SKM-1 (cell line): ENCODE results near the gene KRTAP20-3.

ENCODE experiments used
- DNase-seq: peaks from one replicate; lab custom pipeline; 2025; ENCODE audit not compliant: unreplicated experiment; lab: John Stamatoyannopoulos, UW

Gene KRTAP20-3

DNA sequence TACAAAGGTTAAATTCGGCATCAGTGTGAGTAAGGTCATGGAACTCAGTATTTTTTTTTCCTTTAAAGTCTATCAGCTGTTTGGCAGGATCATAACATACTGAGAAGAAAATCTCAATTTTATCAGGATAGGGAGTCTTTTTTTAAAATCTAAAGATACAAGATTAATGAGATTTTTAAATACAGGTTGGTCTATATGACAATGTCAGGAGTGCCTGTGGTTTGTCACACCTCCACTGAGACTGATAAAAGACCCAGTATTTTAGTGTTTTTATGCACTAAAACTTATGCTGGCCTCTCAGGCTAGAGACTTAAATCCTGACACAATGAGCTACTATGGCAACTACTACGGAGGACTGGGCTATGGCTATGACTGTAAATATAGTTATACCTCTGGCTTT, at the start of gene KRTAP20-3:
Gene KRTAP20-3 (plus strand): TSS at position 301 of the 400 bp plus-strand sequence.
- DNase-seq: no peak

- no peak for DNase-seq
Measured at GRCh38 chr21:30598802-30599201, 43.9 kb upstream of the KRTAP20-3 start, which contains the start of gene KRTAP6-2. Gene KRTAP6-2 (minus strand): TSS chr21:30598902. CDS start chr21:30598874, 28 bp downstream.

DNA sequence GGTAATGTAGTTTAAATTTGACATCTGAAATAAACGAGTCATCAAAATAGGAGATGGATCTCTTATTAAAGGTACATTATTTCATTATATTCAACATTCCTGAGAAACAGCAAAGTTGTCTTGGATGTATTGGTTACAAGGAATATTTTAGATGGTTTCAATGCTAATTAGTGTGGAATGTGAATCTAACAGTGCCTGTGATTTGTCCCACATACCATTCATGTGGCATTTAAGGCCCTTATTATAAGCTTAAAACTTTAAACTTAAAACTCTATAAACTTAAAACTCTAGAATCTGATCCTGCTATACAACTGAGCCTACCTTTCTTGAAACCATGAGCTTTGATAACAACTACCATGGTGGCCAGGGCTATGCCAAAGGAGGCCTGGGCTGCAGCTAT, 41.9 kb upstream of the KRTAP20-3 start, which contains the start of gene KRTAP22-1:
Gene KRTAP22-1 (plus strand): TSS at position 301 of the 400 bp plus-strand sequence.
- DNase-seq: no peak

- no peak for DNase-seq
Measured at GRCh38 chr21:30605968-30606367, 36.7 kb upstream of the KRTAP20-3 start.

DNA sequence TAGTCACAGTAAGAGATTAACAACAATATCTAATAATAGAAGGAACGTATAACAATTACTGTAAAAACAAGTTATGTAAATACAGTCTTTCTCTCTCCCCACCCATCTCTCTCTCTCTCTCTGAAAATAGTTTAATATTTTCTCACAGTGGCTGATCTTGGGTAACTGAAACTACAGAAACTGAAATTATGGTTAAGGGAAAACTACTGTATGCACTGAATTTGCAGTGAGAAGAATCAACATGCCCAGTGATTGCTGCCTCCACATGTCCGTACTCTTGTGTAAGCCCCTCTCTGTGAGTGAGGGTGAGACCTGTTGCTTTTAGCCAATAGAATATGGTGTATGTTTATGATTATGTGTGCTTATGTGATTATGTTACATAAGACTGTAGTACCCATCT, 30.5 kb upstream of the KRTAP20-3 start:
- no peak for DNase-seq

DNA sequence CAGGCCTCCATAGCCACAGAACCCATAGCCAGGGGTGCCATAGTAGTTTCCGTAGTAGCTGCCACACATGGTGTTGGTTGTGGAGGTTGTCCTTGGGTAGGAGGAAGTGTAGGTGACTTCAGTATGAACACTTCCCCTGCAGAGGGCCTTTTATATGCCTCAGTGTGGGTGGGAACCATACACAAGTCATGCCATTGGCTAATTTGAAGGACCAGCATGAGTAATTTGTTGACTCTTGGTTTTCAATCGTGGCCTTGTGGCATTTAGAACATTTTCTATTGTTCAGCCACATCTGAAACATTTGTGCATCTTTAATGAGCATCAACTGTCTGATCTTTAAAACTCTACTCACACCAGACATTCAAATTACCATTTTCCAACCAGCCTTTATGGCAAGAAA, 28.8 kb upstream of the KRTAP20-3 start, which contains the start of gene KRTAP6-1:
Gene KRTAP6-1 (minus strand): TSS at position 95 of the 400 bp plus-strand sequence. CDS start 26 bp downstream, at position 69.
- DNase-seq: no peak

GRCh38 chr21:30615199-30615598, 27.5 kb upstream of the KRTAP20-3 start:
- DNase-seq: no peak

- no peak for DNase-seq
Measured at GRCh38 chr21:30616125-30616524, 26.5 kb upstream of the KRTAP20-3 start, which contains the start of gene KRTAP20-1. Gene KRTAP20-1 (plus strand): TSS chr21:30616425. CDS start chr21:30616455, 30 bp downstream.

DNA sequence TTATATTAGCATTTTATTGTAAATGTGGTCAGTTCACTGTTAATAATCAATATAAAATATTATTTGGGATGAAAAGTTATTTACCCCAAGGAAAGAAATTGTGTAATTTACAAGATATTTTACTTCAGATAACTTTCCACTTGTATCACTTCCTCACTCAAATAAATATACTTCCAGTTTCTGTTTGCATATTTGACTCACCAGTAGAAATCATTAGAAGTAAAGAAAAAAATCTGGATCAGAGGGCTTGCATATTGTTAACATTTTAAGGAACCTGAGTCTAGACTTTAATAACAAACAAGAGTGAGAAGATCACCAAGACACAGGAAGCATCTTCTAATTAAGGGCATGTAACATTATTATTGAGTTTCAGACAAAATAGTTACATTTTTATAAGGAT, 22.6 kb upstream of the KRTAP20-3 start:
- no peak for DNase-seq

GRCh38 chr21:30620522-30620921, 22.1 kb upstream of the KRTAP20-3 start, which contains the start of gene KRTAP20-4:
Gene KRTAP20-4 (plus strand): TSS chr21:30620627.
- no peak for DNase-seq

DNA sequence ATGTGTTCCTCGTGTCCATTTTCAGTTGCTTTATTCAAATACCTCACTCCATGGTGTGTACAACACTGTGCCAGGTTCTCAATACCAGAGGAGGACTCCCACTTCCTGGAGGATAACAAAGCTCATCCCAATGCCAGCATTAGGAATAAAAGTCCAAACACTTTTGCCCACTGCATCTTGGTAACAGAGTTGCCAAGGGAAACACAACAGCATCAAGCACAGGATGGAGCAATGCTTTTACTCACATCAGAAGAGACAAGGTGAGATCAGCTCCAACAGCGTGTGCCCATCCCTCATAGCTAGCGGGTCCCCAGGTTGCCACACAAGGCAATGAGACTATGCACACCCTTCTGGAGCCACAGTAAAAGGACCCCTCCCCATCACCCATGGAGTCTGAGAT, 19.3 kb upstream of the KRTAP20-3 start:
- no peak for DNase-seq

DNA sequence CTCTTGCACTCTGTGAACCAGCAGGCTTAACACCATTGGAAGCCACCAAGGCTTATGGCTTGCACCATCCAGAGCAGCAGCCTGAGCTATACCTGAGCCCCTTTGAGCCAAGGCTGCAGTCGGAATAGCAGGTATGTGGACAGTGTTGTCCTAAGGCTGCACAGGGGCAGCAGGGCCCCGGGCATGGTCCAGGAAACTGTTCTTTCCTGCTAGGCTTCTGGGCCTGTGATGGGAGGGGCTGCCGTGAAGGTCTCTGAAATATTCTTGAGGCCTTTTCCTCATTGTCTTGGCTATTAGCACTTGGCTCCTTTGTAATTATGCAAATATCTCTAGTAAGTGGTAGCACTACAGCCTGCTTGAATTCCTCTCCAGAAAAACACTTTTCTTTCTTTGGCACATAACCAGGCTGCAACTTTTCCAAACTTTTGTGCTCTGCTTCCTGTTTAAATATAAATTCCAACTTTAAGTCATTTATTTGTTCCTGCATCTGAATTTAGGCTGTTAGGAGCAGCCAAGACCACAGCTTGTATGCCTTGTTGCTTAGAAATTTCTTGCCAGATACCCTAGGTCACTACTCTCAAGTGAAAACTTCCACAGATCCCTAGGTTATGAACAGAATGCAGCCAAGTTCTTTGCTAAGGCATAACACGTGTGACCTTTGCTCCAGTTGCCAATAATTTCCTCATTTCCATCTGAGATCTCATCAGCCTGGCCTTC, 17.1 kb upstream of the KRTAP20-3 start:
- DNase-seq: no peak

DNA sequence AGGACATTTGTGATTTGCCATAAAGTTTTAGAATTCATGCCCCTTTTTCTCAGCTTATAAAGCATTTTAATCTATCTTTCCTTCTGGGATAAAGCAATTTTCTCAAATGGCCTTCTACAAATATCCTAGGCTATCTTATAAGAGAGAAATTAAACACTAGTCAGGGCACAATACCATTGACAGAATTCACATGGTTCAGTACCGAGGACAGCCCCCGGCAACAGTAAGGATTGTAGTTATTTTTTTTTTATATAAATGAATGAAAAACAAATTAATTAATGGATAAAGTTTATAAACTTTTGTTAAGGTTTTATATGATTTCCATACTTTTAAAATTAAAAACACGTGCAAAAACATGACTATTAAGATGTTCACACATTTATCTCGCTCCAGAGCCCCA, 14.6 kb upstream of the KRTAP20-3 start:
- no peak for DNase-seq

- no peak for DNase-seq
Measured at GRCh38 chr21:30629200-30629599, 13.5 kb upstream of the KRTAP20-3 start.

GRCh38 chr21:30634906-30635305, 7.8 kb upstream of the KRTAP20-3 start, which contains the start of gene KRTAP20-2:
Gene KRTAP20-2 (plus strand): TSS chr21:30635206. CDS start chr21:30635264, 58 bp downstream.
- no peak for DNase-seq

GRCh38 chr21:30638686-30639085, 4.0 kb upstream of the KRTAP20-3 start:
- DNase-seq: no peak

GRCh38 chr21:30646904-30647414, 4.3 kb downstream of the KRTAP20-3 start:
- no peak for DNase-seq

- no peak for DNase-seq
Measured at GRCh38 chr21:30652891-30653290, 10.2 kb downstream of the KRTAP20-3 start.

DNA sequence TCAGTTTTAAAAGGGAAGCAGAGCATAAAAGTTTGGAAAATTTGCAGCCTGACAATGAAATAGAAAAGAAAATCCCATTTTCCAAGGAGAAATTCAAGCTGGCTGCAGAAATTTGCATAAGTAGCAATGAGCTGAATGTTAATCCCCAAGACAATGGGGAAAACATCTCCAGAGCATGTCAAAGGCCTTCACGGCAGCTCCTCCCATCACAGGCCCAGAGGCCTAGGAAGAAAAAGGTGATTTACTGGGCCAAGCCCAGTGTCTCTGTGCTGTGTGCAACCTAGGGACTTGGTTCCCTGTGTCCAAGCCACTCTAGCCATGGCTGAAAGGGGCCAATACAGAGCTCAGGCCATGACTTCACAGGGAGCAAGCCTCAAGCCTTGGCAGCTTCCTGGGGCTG, 26.1 kb downstream of the KRTAP20-3 start:
- DNase-seq: no peak

GRCh38 chr21:30672985-30673650, 30.5 kb downstream of the KRTAP20-3 start:
- DNase-seq: no peak

GRCh38 chr21:30674312-30674711, 31.6 kb downstream of the KRTAP20-3 start:
- no peak for DNase-seq

DNA sequence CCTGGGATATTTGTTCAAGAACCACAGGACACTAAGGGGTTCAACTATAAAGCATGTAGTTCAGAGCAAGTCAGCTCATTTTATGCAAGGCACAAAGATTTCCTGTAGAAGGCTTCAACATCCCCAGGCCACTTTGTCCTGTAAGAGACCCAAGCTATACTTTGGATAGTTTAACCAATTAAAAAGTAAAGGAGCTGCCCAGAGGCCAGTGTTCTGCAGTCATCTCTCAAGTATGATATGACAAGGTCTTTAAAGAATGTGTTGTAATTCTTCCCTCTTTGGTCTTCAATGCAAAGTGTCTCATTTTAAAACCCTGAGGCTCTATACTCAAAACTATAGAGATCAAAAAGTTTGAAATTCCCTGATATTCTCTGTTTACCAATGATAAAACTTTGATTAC, 34.1 kb downstream of the KRTAP20-3 start:
- no peak for DNase-seq
